ENCODE measurements around the gene CLASRP. TPM values are rescaled to one million over a fixed set of nuclear protein-coding genes. Genes with fewer than 3 reads are reported as not detected.

The CLASRP gene
- polyA plus RNA-seq, 3 donors: 2.2 to 152 (median 4.1) TPM

- peaks cover 5% of the 10 kb centered on the region in 2 donors for H3K36me3 Mint-ChIP-seq
- Histone ChIP-seq H3K4me2 (replicated peaks; ENCODE audit: extremely low read depth, low read length, poor library complexity, severe bottlenecking) (no peak overlapping the region), H3K4me1 (ENCODE audit: control insufficient read depth in 1 of 2, insufficient read depth in 2 of 2, low read length in 2 of 2) (peaks cover 19 to 24% of the 10 kb centered on the region in 2 donors), H3K27me3 (ENCODE audit: control insufficient read depth in 2 of 2, insufficient read depth in 2 of 2, low read length in 2 of 2) (no peaks in the 10 kb centered on the region), H3K79me2 (ENCODE audit: insufficient read depth, low read length) (peaks cover 99% of the 10 kb centered on the region), H3K4me3 (replicated peaks in 1 of 3; ENCODE audit: low read depth in 2 of 3, low read length in 3 of 3) (no peak overlapping the region), H3K27ac (ENCODE audit: low read depth in 1 of 2, low read length in 2 of 2) (peak overlapping the region in 1 of 2 donors; percentile 31), H3K9ac (ENCODE audit: insufficient read depth, low read length, poor library complexity, severe bottlenecking) (peak overlapping the region; percentile 21), H3K9me3 (replicated peaks in 1 of 2; ENCODE audit: control insufficient read depth in 1 of 2, insufficient read depth in 1 of 2, low read length in 2 of 2) (no peaks in the 10 kb centered on the region), H2AFZ (ENCODE audit: insufficient read depth, low read depth, low read length, poor library complexity, severe bottlenecking) (no peak overlapping the region), H3K36me3 (replicated peaks in 1 of 2; ENCODE audit: control insufficient read depth in 1 of 2, insufficient read depth in 2 of 2, low read length in 2 of 2) (peaks cover 0 to 14% of the 10 kb centered on the region in 2 donors), H4K20me1 (ENCODE audit: insufficient read depth, low read length) (peaks cover 86% of the 10 kb centered on the region)
- DNase-seq: peak in 1 of 3 donors; percentile 51
- no peak overlapping the region for H3K4me3 Mint-ChIP-seq
- H3K9me3 Mint-ChIP-seq: no peaks in the 10 kb centered on the region
- no peak for TF ChIP-seq CTCF (IDR thresholded peaks at IDR 0.05)
- peaks cover 52% of the 10 kb centered on the region for H3K4me1 Mint-ChIP-seq
- 96% methylated on average over 11 of the region's 16 CpGs for WGBS (ENCODE audit: insufficient coverage)
- peak overlapping the region in 3 of 7 donors; percentile 1 to 46 (median 32) for H3K27ac Mint-ChIP-seq
- peaks cover 0 to 7% (median 0%) of the 10 kb centered on the region in 3 donors for H3K27me3 Mint-ChIP-seq (ENCODE audit: low read depth in 3 of 3)
- intact Hi-C loops (cut with micrococcal nuclease): loop anchor here in 1 of 2 donors (5.0 kb wide), 1 partner anchor 89 kb away; no protein-coding TSS in a partner anchor
Measured at GRCh38 chr19:45097776-45098520, 59.1 kb downstream of the CLASRP start.

GRCh38 chr19:45098521-45099466 is 59.9 kb downstream of the CLASRP start:
- H3K27me3 ChIP-seq (ENCODE audit: control insufficient read depth in 2 of 2, insufficient read depth in 2 of 2, low read length in 2 of 2): no peaks in the 10 kb centered on the region
- no peak overlapping the region for H3K9ac ChIP-seq (ENCODE audit: insufficient read depth, low read length, poor library complexity, severe bottlenecking)
- peaks cover 91% of the 10 kb centered on the region for H4K20me1 ChIP-seq (ENCODE audit: insufficient read depth, low read length)
- Mint-ChIP-seq H3K4me3 (no peak overlapping the region), H3K9me3 (no peaks in the 10 kb centered on the region), H3K27me3 (ENCODE audit: low read depth in 3 of 3) (peaks cover 0 to 7% (median 0%) of the 10 kb centered on the region in 3 donors), H3K27ac (peak overlapping the region in 3 of 7 donors; percentile 4 to 75 (median 42)), H3K36me3 (peaks cover 5% of the 10 kb centered on the region in 2 donors), H3K4me1 (peaks cover 54% of the 10 kb centered on the region)
- H3K9me3 ChIP-seq (replicated peaks in 1 of 2; ENCODE audit: control insufficient read depth in 1 of 2, insufficient read depth in 1 of 2, low read length in 2 of 2): no peaks in the 10 kb centered on the region
- H3K4me1 ChIP-seq (ENCODE audit: control insufficient read depth in 1 of 2, insufficient read depth in 2 of 2, low read length in 2 of 2): peaks cover 17 to 22% of the 10 kb centered on the region in 2 donors
- intact Hi-C loops (cut with micrococcal nuclease): loop anchor here in 1 of 2 donors (5.0 kb wide), 1 partner anchor 89 kb away; no protein-coding TSS in a partner anchor
- TF ChIP-seq CTCF (IDR thresholded peaks at IDR 0.05): no peak
- 93% methylated on average over 12 of the region's 15 CpGs for WGBS (ENCODE audit: insufficient coverage)
- DNase-seq: no peak
- H2AFZ ChIP-seq (ENCODE audit: insufficient read depth, low read depth, low read length, poor library complexity, severe bottlenecking): no peak overlapping the region
- peaks cover 97% of the 10 kb centered on the region for H3K79me2 ChIP-seq (ENCODE audit: insufficient read depth, low read length)
- peaks cover 0 to 14% of the 10 kb centered on the region in 2 donors for H3K36me3 ChIP-seq (replicated peaks in 1 of 2; ENCODE audit: control insufficient read depth in 1 of 2, insufficient read depth in 2 of 2, low read length in 2 of 2)
- peak overlapping the region in 1 of 2 donors; percentile 31 for H3K27ac ChIP-seq (ENCODE audit: low read depth in 1 of 2, low read length in 2 of 2)
- H3K4me3 ChIP-seq (replicated peaks in 1 of 3; ENCODE audit: low read depth in 2 of 3, low read length in 3 of 3): no peak overlapping the region
- no peak overlapping the region for H3K4me2 ChIP-seq (replicated peaks; ENCODE audit: extremely low read depth, low read length, poor library complexity, severe bottlenecking)

All from CD14-positive monocyte (primary cell).